ENCODE measurements around the gene SMG6. TPM values are rescaled to one million over a fixed set of nuclear protein-coding genes. Genes with fewer than 3 reads are reported as not detected.

The SMG6 gene
- polyA plus RNA-seq, 1 experiment: 27.3 TPM

- no peaks in the 10 kb centered on the region for H3K9me3 ChIP-seq (ENCODE audit: control insufficient read depth, insufficient read depth, low read length)
- no peak for TF ChIP-seq CTCF (IDR thresholded peaks at IDR 0.05; ENCODE audit: low read depth, low read length)
- no peak for DNase-seq (ENCODE audit: low read depth, low spot score)
- H3K27me3 ChIP-seq (ENCODE audit: control insufficient read depth, insufficient read depth, low read length): no peaks in the 10 kb centered on the region
- CTCF ChIA-PET: interaction anchor here (0.6 to 0.9 kb wide), 2 partner anchors 28 to 94 kb away, joined by 3 to 5 read pairs; no protein-coding TSS in a partner anchor
- POLR2A ChIA-PET: interaction anchor here (0.7 kb wide), 1 partner anchor 28 kb away, joined by 3 read pairs; no protein-coding TSS in a partner anchor
- H3K4me3 ChIP-seq (ENCODE audit: low read depth, low read length): no peak overlapping the region
- H3K27ac ChIP-seq (ENCODE audit: low read depth, low read length): no peak overlapping the region
Observed at GRCh38 chr17:2151358-2152033, 152.1 kb downstream of the SMG6 start.

GRCh38 chr17:2150806-2151205 lies 152.8 kb downstream of the SMG6 start:
- no peaks in the 10 kb centered on the region for H3K27me3 ChIP-seq (ENCODE audit: control insufficient read depth, insufficient read depth, low read length)
- no peaks in the 10 kb centered on the region for H3K9me3 ChIP-seq (ENCODE audit: control insufficient read depth, insufficient read depth, low read length)
- ChIA-PET POLR2A (no interaction called here), CTCF (no interaction called here)
- no peak for DNase-seq (ENCODE audit: low read depth, low spot score)
- no peak overlapping the region for H3K27ac ChIP-seq (ENCODE audit: low read depth, low read length)
- no peak overlapping the region for H3K4me3 ChIP-seq (ENCODE audit: low read depth, low read length)
- no peak for TF ChIP-seq CTCF (IDR thresholded peaks at IDR 0.05; ENCODE audit: low read depth, low read length)

- ChIA-PET CTCF (no interaction called here), POLR2A (no interaction called here)
- Histone ChIP-seq H3K4me3 (ENCODE audit: low read depth, low read length) (no peak overlapping the region), H3K9me3 (ENCODE audit: control insufficient read depth, insufficient read depth, low read length) (no peaks in the 10 kb centered on the region), H3K27me3 (ENCODE audit: control insufficient read depth, insufficient read depth, low read length) (no peaks in the 10 kb centered on the region), H3K27ac (ENCODE audit: low read depth, low read length) (no peak overlapping the region)
- DNase-seq (ENCODE audit: low read depth, low spot score): no peak
- TF ChIP-seq CTCF (IDR thresholded peaks at IDR 0.05; ENCODE audit: low read depth, low read length): no peak
Observed at GRCh38 chr17:2149934-2150333, 153.7 kb downstream of the SMG6 start.

GRCh38 chr17:2146132-2146871 lies 157.3 kb downstream of the SMG6 start:
- Histone ChIP-seq H3K27ac (ENCODE audit: low read depth, low read length) (no peak overlapping the region), H3K9me3 (ENCODE audit: control insufficient read depth, insufficient read depth, low read length) (no peaks in the 10 kb centered on the region), H3K27me3 (ENCODE audit: control insufficient read depth, insufficient read depth, low read length) (no peaks in the 10 kb centered on the region), H3K4me3 (ENCODE audit: low read depth, low read length) (no peak overlapping the region)
- ChIA-PET CTCF (interaction anchor here (0.6 kb wide), 2 partner anchors 85 to 88 kb away, joined by 3 to 6 read pairs; no protein-coding TSS in a partner anchor), POLR2A (interaction anchor here (0.7 kb wide), 1 partner anchor 13 kb away, joined by 3 read pairs; no protein-coding TSS in a partner anchor)
- DNase-seq (ENCODE audit: low read depth, low spot score): no peak
- TF ChIP-seq CTCF (IDR thresholded peaks at IDR 0.05; ENCODE audit: low read depth, low read length): no peak

GRCh38 chr17:2144701-2145100 lies 158.9 kb downstream of the SMG6 start:
- no peaks in the 10 kb centered on the region for H3K27me3 ChIP-seq (ENCODE audit: control insufficient read depth, insufficient read depth, low read length)
- ChIA-PET POLR2A (no interaction called here), CTCF (no interaction called here)
- no peaks in the 10 kb centered on the region for H3K9me3 ChIP-seq (ENCODE audit: control insufficient read depth, insufficient read depth, low read length)
- no peak for DNase-seq (ENCODE audit: low read depth, low spot score)
- no peak for TF ChIP-seq CTCF (IDR thresholded peaks at IDR 0.05; ENCODE audit: low read depth, low read length)
- no peak overlapping the region for H3K27ac ChIP-seq (ENCODE audit: low read depth, low read length)
- no peak overlapping the region for H3K4me3 ChIP-seq (ENCODE audit: low read depth, low read length)
